ENCODE results near the gene CNTF.

DNA sequence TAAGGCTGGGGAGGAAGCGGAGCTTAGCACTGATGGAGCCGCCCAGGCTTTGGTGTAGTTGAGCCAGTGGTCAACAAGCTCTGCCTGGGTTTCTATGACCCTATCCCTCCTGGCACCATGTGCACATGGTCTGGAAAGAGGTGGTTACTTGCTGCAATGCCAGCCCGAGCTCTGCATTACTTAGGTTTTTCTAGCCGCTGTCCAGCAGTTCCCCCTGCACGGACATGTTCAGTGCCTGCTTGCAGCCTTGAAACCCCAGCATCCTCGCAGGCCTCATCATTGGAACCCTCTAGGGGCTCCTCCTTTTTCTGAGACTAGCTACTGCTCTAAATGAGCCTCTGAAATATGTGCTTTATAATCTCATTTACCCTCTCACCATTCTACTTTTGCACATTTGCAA is 16.6 kb downstream of the CNTF start:
- TF ChIP-seq, protein P1, sequence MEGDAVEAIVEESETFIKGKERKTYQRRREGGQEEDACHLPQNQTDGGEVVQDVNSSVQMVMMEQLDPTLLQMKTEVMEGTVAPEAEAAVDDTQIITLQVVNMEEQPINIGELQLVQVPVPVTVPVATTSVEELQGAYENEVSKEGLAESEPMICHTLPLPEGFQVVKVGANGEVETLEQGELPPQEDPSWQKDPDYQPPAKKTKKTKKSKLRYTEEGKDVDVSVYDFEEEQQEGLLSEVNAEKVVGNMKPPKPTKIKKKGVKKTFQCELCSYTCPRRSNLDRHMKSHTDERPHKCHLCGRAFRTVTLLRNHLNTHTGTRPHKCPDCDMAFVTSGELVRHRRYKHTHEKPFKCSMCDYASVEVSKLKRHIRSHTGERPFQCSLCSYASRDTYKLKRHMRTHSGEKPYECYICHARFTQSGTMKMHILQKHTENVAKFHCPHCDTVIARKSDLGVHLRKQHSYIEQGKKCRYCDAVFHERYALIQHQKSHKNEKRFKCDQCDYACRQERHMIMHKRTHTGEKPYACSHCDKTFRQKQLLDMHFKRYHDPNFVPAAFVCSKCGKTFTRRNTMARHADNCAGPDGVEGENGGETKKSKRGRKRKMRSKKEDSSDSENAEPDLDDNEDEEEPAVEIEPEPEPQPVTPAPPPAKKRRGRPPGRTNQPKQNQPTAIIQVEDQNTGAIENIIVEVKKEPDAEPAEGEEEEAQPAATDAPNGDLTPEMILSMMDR (IDR thresholded peaks at IDR 0.05): no peak
- TF ChIP-seq CREB1 (CRISPR knock-in tag; IDR thresholded peaks at IDR 0.05) (no peak), EMX1 (CRISPR knock-in tag; IDR thresholded peaks at IDR 0.05) (no peak)
- TF ChIP-seq, protein P2, sequence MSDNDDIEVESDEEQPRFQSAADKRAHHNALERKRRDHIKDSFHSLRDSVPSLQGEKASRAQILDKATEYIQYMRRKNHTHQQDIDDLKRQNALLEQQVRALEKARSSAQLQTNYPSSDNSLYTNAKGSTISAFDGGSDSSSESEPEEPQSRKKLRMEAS (CRISPR knock-in tag; IDR thresholded peaks at IDR 0.05): no peak
